NT2/D1 (cell line): ENCODE measurements around the gene PHAX.
"Not testable (repeated sequence)": the region's sequence is repeated elsewhere in the genome, so short reads cannot be mapped to it uniquely, and the experiment has no call there.

Experiments used
- DNase-seq: peaks from one replicate; pipeline ENCODE4 v3.0.0-alpha.2; 2011; ENCODE audit warnings: low read depth, low spot score
- H3K27me3 ChIP-seq: 2 replicates; pipeline ENCODE4 v1.6.0; 2011; ENCODE audit warnings: mild to moderate bottlenecking; ENCODE audit not compliant: insufficient read length, insufficient read depth
- H3K36me3 ChIP-seq: 2 replicates; pipeline ENCODE4 v1.6.1; 2011; ENCODE audit warnings: mild to moderate bottlenecking, low read length, mixed read lengths; ENCODE audit not compliant: insufficient read depth, insufficient read length
- H3K4me1 ChIP-seq: 2 replicates; pipeline ENCODE4 v1.5.1; 2011; ENCODE audit not compliant: insufficient read depth, insufficient read length
- H3K4me3 ChIP-seq: 2 replicates; pipeline ENCODE4 v1.5.1; 2011; ENCODE audit warnings: low read depth; ENCODE audit not compliant: insufficient read length
- H3K9ac ChIP-seq: 2 replicates; pipeline ENCODE4 v1.6.0; 2011; ENCODE audit warnings: low read depth; ENCODE audit not compliant: insufficient read length
- H3K9me3 ChIP-seq: 2 replicates; pipeline ENCODE4 v1.5.1; 2011; ENCODE audit warnings: mild to moderate bottlenecking, low read length; ENCODE audit not compliant: insufficient read depth
- SUZ12 ChIP-seq: IDR thresholded peaks from 2 replicates; pipeline ENCODE4 v1.6.1; 2011; ENCODE audit not compliant: insufficient read length, insufficient read depth; ENCODE audit errors: extremely low read depth
- YY1 ChIP-seq: IDR thresholded peaks from 2 replicates; pipeline ENCODE4 v1.6.1; 2011; ENCODE audit not compliant: insufficient read length, insufficient read depth
- ZNF274 ChIP-seq: IDR thresholded peaks from 2 replicates; pipeline ENCODE4 v1.6.1; 2011; ENCODE audit warnings: mild to moderate bottlenecking, low read depth, low read length

The PHAX gene, protein sequence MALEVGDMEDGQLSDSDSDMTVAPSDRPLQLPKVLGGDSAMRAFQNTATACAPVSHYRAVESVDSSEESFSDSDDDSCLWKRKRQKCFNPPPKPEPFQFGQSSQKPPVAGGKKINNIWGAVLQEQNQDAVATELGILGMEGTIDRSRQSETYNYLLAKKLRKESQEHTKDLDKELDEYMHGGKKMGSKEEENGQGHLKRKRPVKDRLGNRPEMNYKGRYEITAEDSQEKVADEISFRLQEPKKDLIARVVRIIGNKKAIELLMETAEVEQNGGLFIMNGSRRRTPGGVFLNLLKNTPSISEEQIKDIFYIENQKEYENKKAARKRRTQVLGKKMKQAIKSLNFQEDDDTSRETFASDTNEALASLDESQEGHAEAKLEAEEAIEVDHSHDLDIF

DNA sequence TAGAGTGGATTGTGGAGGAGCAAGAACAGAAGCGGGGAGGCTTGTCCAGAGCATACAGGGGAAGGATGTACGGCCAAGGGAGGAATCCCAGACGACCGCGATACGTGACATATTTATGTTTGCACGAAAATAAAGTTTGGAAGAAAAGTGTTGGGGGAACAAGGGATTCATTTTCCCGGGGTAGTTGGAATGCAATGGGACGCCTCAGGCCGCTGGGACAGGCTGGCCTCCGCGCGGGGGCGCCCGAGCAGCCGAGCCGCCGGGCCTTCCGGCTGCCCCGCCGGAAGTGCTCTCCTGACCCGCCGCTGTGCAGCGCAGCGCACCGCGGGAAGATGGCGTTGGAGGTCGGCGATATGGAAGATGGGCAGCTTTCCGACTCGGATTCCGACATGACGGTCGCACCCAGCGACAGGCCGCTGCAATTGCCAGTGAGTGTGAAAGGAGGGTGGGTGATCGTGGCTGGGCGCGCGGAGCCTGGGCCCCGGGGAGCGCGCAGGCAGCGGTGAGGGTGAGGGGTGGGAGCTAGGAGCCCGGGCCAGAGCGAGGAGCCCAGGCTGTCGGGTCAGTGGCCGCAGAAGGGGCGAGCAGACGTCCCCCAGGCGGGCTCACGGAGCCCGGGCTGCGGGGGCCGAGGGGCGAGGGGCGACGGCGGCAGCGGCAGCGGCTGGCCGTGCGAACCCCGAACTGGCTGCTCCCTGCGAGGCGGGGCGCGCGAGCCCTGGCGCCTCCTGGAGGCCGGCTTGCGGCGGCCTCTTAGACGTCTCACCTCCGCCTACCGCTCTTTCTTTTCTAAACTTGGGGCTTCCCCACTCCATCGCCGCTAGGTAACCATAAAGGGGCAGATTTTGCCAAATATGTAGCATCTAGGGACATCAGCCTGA, at the start of gene PHAX:
TSS of gene PHAX (plus strand) at position 317 of the 881 bp plus-strand sequence. CDS start at position 333, 16 bp downstream.
- peaks cover 26% of the 10 kb centered on the region for H3K36me3 ChIP-seq
- no peak for TF ChIP-seq SUZ12
- no peak for TF ChIP-seq ZNF274
- TF ChIP-seq YY1: peak; percentile 81
- H3K4me3 ChIP-seq: peak within 1 kb of the TSS; percentile 92
- no peaks in the 10 kb centered on the region for H3K4me1 ChIP-seq
- peak; percentile 65 for DNase-seq
- no peaks in the 10 kb centered on the region for H3K9me3 ChIP-seq
- peak within 1 kb of the TSS; percentile 90 for H3K9ac ChIP-seq
- H3K27me3 ChIP-seq: no peaks in the 10 kb centered on the region

DNA sequence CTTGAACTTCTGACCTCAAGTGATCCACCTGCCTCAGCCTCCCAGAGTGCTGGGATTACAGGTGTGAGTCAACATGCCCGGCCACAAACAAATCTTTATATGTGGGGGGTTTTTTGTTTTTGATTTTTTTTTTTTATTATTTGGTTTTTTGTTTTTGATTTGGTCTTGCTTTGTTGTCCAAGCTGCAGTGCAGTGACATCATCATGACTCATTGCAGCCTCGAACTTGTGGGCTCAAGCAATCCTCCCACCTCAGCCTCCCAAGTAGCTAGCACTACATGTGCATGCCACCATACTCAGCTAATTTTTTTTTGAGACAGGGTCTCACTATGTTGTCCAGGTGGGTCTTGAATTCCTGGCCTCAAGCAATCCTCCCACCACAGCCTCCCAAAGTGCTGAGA, 48.1 kb upstream of the PHAX start:
- Histone ChIP-seq H3K27me3 (no peaks in the 10 kb centered on the region), H3K9me3 (no peaks in the 10 kb centered on the region), H3K4me1 (no peaks in the 10 kb centered on the region), H3K4me3 (no peak overlapping the region), H3K9ac (no peak overlapping the region), H3K36me3 (peaks cover 66% of the 10 kb centered on the region)
- no peak for TF ChIP-seq YY1
- TF ChIP-seq ZNF274: no peak
- TF ChIP-seq SUZ12: no peak
- DNase-seq: no peak

DNA sequence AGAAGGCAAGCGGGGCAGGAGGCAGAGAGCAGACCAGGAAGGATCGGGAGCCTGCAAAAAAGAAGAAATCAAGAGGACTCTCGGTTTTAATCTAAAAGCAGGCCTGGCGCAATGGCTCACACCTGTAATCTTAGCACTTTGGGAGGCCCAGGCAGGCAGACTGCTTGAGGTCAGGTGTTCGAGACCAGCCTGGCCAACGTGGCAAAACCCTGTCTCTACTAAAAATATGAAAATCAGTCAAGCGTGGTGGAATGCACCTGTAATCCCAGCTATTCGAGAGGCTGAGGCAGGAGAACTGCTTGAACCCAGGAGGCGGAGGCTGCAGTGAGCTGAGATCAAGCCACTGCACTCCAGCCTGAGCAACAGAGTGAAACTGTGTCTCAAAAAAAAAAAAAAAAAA, 45.6 kb upstream of the PHAX start:
- DNase-seq, H3K9me3 ChIP-seq, H3K27me3 ChIP-seq, H3K4me3 ChIP-seq, H3K9ac ChIP-seq, H3K4me1 ChIP-seq: not testable (repeated sequence)
- H3K36me3 ChIP-seq: peaks cover 65% of the 10 kb centered on the region

DNA sequence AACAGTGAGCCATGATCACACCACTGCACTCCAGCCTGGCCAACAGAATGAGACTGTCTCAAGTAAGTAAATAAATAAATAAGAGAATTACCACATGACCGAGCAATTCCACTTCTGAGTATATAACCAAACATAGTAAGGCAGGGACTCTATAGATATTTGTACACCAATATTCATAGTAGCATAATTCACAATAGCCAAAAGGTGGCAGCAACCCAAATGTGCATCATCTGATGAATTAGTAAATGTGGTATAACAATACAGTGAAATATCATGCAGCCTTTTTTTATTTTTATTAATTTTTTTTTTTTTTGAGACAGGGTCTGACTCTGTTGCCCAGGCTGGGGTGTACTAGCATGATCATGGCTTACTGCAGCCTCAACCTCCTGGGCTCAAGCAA, 38.8 kb upstream of the PHAX start:
- no peak overlapping the region for H3K4me3 ChIP-seq
- no peaks in the 10 kb centered on the region for H3K27me3 ChIP-seq
- TF ChIP-seq YY1: no peak
- peaks cover 32% of the 10 kb centered on the region for H3K36me3 ChIP-seq
- DNase-seq: no peak
- H3K4me1 ChIP-seq: no peaks in the 10 kb centered on the region
- H3K9ac ChIP-seq: no peak overlapping the region
- no peaks in the 10 kb centered on the region for H3K9me3 ChIP-seq

DNA sequence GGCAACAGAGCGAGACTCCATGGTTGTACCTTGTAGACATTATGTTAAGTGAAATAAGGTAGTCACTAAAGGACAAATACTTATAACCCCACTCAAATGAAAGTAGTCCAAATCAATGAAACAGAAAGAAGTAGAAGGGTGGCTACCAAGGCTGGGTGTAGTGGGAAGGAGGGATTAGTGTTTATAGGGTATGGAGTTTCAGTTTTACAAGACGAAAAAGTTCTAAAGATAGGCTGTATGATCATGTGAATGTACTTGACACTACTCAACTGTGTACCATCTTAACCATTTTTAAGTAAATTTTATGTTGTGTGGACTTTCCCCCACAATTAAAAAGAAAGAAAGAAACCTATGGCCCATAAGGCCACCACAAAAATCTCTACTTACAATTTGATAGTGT, 37.9 kb upstream of the PHAX start:
- no peak for DNase-seq
- no peaks in the 10 kb centered on the region for H3K27me3 ChIP-seq
- no peak overlapping the region for H3K4me3 ChIP-seq
- H3K9ac ChIP-seq: no peak overlapping the region
- H3K4me1 ChIP-seq: no peaks in the 10 kb centered on the region
- TF ChIP-seq SUZ12 (no peak), YY1 (no peak)
- no peaks in the 10 kb centered on the region for H3K9me3 ChIP-seq
- peaks cover 32% of the 10 kb centered on the region for H3K36me3 ChIP-seq

DNA sequence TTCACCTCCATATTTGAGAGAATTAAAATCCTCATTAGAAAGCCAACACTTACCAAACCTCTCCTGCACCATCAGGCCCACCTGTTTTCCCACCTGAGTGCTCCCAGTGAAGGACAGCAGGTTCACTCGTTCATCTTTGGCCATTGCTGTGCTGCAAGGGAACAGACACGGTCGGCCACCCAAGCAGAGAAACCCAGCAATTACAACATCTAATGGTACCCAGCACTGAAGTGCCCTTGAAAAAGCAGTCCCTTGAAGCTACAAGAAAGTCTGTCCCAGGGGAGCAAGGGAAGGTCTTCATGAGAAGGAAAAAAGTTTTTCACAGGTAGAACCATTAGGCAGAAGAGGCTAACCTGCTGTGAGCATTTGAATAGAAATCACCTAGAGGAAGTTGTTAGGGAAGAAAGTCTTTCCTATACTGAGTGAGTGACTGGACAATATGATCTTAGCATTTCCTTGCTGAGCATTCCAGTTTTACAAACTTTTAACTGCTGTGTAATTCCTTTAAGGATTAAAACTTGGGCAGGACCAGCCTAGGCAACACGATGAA, 32.5 kb upstream of the PHAX start:
- TF ChIP-seq YY1 (no peak), ZNF274 (no peak), SUZ12 (no peak)
- Histone ChIP-seq H3K4me1 (no peaks in the 10 kb centered on the region), H3K4me3 (no peak overlapping the region), H3K36me3 (peaks cover 49% of the 10 kb centered on the region), H3K9ac (no peak overlapping the region), H3K27me3 (no peaks in the 10 kb centered on the region), H3K9me3 (no peaks in the 10 kb centered on the region)
- no peak for DNase-seq

DNA sequence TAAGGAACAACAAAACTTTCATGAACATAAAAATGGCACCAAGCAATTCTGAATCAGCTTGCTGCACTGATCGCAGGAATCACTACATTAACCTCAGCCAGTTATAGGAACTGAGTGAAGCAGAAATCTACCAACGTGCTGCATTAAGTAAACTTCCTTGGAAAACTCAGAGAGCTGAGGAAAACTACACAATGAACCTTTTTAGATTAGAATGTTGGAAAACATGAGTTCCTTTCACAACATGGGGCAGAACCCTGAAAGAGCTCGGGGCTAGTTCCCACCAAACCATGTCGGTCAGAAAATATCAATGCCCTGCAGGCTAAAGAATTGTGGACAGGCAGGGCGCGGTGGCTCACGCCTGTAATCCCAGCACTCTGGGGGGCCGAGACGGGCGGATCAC, 25.1 kb upstream of the PHAX start:
- Histone ChIP-seq H3K9me3 (no peaks in the 10 kb centered on the region), H3K4me3 (no peak overlapping the region), H3K36me3 (peaks cover 58% of the 10 kb centered on the region), H3K4me1 (no peaks in the 10 kb centered on the region), H3K9ac (no peak overlapping the region), H3K27me3 (no peaks in the 10 kb centered on the region)
- no peak for DNase-seq
- TF ChIP-seq ZNF274 (no peak), YY1 (no peak), SUZ12 (no peak)
